ENCODE results near the gene THSD4. TPM values are rescaled to one million over a fixed set of nuclear protein-coding genes. Genes with fewer than 3 reads are reported as not detected.

The THSD4 gene
- total RNA-seq, 1 donor from 2014 or later, result 2.5 TPM

DNA sequence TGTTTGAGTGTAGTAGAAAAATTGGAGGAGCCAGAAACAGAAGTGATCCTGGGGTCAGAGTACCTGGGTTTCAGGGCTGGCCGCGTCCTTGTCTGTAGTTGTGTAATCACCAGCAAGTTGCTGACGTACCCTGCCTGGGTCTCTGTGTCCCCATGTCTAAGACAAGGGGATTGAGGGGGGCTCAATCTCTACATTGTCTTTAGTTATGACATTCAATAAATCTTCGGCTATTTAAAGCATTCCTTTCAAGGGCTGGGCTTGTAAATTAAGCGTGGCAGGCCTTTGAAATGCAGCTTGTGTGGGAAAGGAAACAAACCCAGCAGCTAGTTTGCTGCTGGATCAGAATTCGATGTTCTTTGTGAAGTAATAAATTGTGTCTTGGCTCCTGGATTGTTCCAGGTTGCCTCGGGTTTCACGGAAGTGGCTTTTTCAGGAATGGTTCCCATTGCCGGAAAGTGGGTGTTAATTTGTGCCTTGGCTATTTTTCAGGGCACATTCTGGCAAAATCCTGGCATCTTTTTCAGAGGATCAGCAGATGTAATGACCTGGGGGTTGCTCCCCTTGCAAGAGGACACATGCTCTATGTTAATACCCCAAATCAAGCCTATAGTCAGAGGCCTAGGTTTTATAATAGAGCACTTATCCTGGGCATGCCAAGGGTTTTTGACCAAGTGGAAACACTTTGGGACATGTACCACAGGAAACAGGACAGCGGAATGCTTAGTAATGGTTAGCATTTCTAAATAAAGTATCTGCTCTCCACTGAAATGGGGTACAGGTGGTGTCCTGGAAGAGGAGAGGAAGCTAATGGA is 400.3 kb downstream of the THSD4 start:
- TF ChIP-seq EZH2 (IDR thresholded peaks at IDR 0.05; ENCODE audit: insufficient read depth, low read length), result no peak
- TF ChIP-seq, protein P1, sequence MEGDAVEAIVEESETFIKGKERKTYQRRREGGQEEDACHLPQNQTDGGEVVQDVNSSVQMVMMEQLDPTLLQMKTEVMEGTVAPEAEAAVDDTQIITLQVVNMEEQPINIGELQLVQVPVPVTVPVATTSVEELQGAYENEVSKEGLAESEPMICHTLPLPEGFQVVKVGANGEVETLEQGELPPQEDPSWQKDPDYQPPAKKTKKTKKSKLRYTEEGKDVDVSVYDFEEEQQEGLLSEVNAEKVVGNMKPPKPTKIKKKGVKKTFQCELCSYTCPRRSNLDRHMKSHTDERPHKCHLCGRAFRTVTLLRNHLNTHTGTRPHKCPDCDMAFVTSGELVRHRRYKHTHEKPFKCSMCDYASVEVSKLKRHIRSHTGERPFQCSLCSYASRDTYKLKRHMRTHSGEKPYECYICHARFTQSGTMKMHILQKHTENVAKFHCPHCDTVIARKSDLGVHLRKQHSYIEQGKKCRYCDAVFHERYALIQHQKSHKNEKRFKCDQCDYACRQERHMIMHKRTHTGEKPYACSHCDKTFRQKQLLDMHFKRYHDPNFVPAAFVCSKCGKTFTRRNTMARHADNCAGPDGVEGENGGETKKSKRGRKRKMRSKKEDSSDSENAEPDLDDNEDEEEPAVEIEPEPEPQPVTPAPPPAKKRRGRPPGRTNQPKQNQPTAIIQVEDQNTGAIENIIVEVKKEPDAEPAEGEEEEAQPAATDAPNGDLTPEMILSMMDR (IDR thresholded peaks at IDR 0.05; ENCODE audit: insufficient read depth, low read depth, low read length), result no peak

DNA sequence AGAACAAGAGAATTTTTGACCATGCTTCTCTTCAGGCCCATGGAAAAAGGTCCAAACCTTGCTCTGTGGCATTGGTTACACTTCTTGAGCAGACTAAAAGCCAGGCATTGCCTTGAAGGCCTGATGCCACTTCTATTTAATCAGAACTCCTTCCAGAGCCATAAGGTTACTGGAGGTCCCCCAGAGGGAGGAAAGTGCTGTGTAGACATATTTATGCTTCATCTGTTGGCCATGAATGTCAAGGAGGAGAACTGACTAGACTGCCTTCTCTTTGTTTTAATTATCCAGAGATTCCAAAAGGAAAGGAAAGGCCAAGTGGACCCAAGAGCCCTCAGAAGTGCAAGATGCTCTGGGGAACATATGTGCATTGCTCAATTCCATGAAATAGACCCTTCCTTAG is 402.5 kb downstream of the THSD4 start:
- H3K27ac ChIP-seq (ENCODE audit: low read depth, low read length), result no peak overlapping the region
- peaks cover 4% of the 10 kb centered on the region for H3K27me3 Mint-ChIP-seq (ENCODE audit: low read depth, unreplicated experiment)
- H3K27me3 ChIP-seq (ENCODE audit: insufficient read depth, low read length), result no peaks in the 10 kb centered on the region
- H3K4me2 ChIP-seq (ENCODE audit: low read length), result no peak overlapping the region
- FAIRE-seq (no peak), DNase-seq (ENCODE audit: low read depth) (no peak)
- H3K9me3 ChIP-seq (ENCODE audit: insufficient read depth, low read depth, low read length), result no peaks in the 10 kb centered on the region
- H2AFZ ChIP-seq (ENCODE audit: low read depth, low read length), result no peak overlapping the region
- H3K4me1 Mint-ChIP-seq (ENCODE audit: low read depth, unreplicated experiment), result no peaks in the 10 kb centered on the region
- H3K4me1 ChIP-seq (ENCODE audit: insufficient read depth, low read length), result no peaks in the 10 kb centered on the region
- TF ChIP-seq EZH2 (IDR thresholded peaks at IDR 0.05; ENCODE audit: insufficient read depth, low read length), result no peak
- TF ChIP-seq, protein P1 (IDR thresholded peaks at IDR 0.05; ENCODE audit: insufficient read depth, low read depth, low read length), result no peak
- H3K9ac ChIP-seq (ENCODE audit: low read length), result no peak overlapping the region
- no peaks in the 10 kb centered on the region for H3K36me3 Mint-ChIP-seq (ENCODE audit: low read depth, unreplicated experiment)
- H4K20me1 ChIP-seq (ENCODE audit: insufficient read depth, low read length), result no peaks in the 10 kb centered on the region
- no peaks in the 10 kb centered on the region for H3K9me3 Mint-ChIP-seq (ENCODE audit: unreplicated experiment)
- H3K27ac Mint-ChIP-seq (ENCODE audit: unreplicated experiment), result no peak overlapping the region
- no peaks in the 10 kb centered on the region for H3K79me2 ChIP-seq (ENCODE audit: insufficient read depth, low read length)
- no peaks in the 10 kb centered on the region for H3K36me3 ChIP-seq (ENCODE audit: insufficient read depth, low read length)
- H3K4me3 Mint-ChIP-seq (ENCODE audit: unreplicated experiment), result no peak overlapping the region
- H3K4me3 ChIP-seq (ENCODE audit: insufficient read depth, low read depth, low read length), result no peak overlapping the region

More for the DNA sequence above, 400.3 kb downstream of the THSD4 start:
- DNase-seq (ENCODE audit: low read depth) (peak; percentile 27), FAIRE-seq (no peak)
- Histone ChIP-seq H3K9me3 (ENCODE audit: insufficient read depth, low read depth, low read length) (no peaks in the 10 kb centered on the region), H4K20me1 (ENCODE audit: insufficient read depth, low read length) (no peaks in the 10 kb centered on the region), H3K9ac (ENCODE audit: low read length) (no peak overlapping the region), H3K27me3 (ENCODE audit: insufficient read depth, low read length) (no peaks in the 10 kb centered on the region), H3K36me3 (ENCODE audit: insufficient read depth, low read length) (no peaks in the 10 kb centered on the region), H3K4me3 (ENCODE audit: insufficient read depth, low read depth, low read length) (no peak overlapping the region), H2AFZ (ENCODE audit: low read depth, low read length) (no peak overlapping the region), H3K4me1 (ENCODE audit: insufficient read depth, low read length) (no peaks in the 10 kb centered on the region), H3K79me2 (ENCODE audit: insufficient read depth, low read length) (no peaks in the 10 kb centered on the region), H3K4me2 (ENCODE audit: low read length) (no peak overlapping the region), H3K27ac (ENCODE audit: low read depth, low read length) (no peak overlapping the region)
- Mint-ChIP-seq H3K27me3 (ENCODE audit: low read depth, unreplicated experiment) (peaks cover 4% of the 10 kb centered on the region), H3K9me3 (ENCODE audit: unreplicated experiment) (no peaks in the 10 kb centered on the region), H3K4me3 (ENCODE audit: unreplicated experiment) (no peak overlapping the region), H3K4me1 (ENCODE audit: low read depth, unreplicated experiment) (no peaks in the 10 kb centered on the region), H3K36me3 (ENCODE audit: low read depth, unreplicated experiment) (no peaks in the 10 kb centered on the region), H3K27ac (ENCODE audit: unreplicated experiment) (no peak overlapping the region)

DNA sequence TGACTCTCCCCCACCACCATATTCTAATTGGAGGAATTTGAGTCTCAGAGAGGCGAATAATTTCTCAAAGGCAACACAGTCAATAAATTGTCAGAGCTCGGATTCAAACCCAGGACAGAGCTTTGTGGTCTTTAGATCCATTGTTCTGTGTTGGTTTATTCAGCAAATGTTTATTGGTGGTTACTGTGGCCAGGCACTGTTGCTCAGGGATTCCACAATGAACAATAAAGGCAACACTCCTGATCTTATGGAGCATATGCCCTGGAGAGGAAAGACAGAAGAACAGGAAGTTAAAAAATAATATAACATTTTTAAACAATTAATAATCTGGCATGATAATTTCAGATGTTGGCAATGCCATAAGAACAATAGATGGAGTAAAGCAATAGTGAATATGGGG is 403.4 kb downstream of the THSD4 start:
- Mint-ChIP-seq H3K4me1 (ENCODE audit: low read depth, unreplicated experiment) (no peaks in the 10 kb centered on the region), H3K27ac (ENCODE audit: unreplicated experiment) (no peak overlapping the region)
- TF ChIP-seq EZH2 (IDR thresholded peaks at IDR 0.05; ENCODE audit: insufficient read depth, low read length), result no peak
- TF ChIP-seq, protein P1 (IDR thresholded peaks at IDR 0.05; ENCODE audit: insufficient read depth, low read depth, low read length), result no peak

More for the DNA sequence above, 403.4 kb downstream of the THSD4 start:
- Histone ChIP-seq H3K4me1 (ENCODE audit: insufficient read depth, low read length) (no peaks in the 10 kb centered on the region), H4K20me1 (ENCODE audit: insufficient read depth, low read length) (no peaks in the 10 kb centered on the region), H3K79me2 (ENCODE audit: insufficient read depth, low read length) (no peaks in the 10 kb centered on the region), H3K27me3 (ENCODE audit: insufficient read depth, low read length) (no peaks in the 10 kb centered on the region), H3K27ac (ENCODE audit: low read depth, low read length) (no peak overlapping the region), H3K9me3 (ENCODE audit: insufficient read depth, low read depth, low read length) (no peaks in the 10 kb centered on the region), H3K9ac (ENCODE audit: low read length) (no peak overlapping the region), H3K4me2 (ENCODE audit: low read length) (no peak overlapping the region), H2AFZ (ENCODE audit: low read depth, low read length) (no peak overlapping the region), H3K36me3 (ENCODE audit: insufficient read depth, low read length) (no peaks in the 10 kb centered on the region), H3K4me3 (ENCODE audit: insufficient read depth, low read depth, low read length) (no peak overlapping the region)
- H3K4me3 Mint-ChIP-seq (ENCODE audit: unreplicated experiment), result no peak overlapping the region
- no peak for FAIRE-seq
- no peak for DNase-seq (ENCODE audit: low read depth)
- H3K27me3 Mint-ChIP-seq (ENCODE audit: low read depth, unreplicated experiment), result peaks cover 4% of the 10 kb centered on the region
- no peaks in the 10 kb centered on the region for H3K36me3 Mint-ChIP-seq (ENCODE audit: low read depth, unreplicated experiment)
- no peaks in the 10 kb centered on the region for H3K9me3 Mint-ChIP-seq (ENCODE audit: unreplicated experiment)
